ENCODE data around the gene MAP3K9. TPM values are rescaled to one million over a fixed set of nuclear protein-coding genes. Genes with fewer than 3 reads are reported as not detected.

Gene MAP3K9
- total RNA-seq, 1 donor from 2014 or later = 4.2 TPM

DNA sequence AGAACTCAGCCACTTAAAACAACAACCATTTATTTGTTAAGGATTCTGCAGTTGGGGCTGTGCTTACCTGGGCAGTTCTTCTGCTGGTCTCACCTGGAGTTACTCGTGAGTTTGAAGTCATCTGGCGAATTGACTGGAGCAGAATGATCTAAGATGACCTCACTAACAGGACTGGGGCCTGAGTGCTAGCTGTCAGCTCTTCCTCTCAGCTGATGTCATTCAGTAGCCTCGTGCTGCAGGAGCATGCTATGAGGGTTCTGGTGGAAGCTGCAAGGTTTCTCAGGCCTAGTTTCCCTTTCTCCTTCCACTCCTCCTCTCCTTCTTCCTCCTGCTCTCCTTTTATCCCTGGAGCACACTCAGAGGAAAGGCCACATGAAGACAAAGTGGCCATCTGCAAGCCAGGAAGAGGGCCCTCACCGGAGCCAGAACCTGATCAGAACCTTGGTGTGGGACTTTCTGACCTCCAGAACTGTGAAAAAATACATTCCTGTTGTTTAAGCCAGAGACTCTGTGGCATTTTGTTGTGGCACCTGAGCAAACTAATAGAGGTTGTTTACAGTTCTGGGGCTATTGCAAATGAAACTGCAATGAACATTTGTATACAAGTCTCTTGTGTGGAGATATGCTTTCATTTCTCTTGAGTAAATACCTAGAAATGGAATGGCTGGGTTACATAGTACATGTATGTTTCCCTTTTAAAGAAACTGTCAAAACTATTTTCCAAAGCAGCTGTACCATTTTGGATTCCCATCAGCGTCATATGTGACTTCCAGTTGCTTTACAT lies 21.9 kb upstream of the MAP3K9 start:
- Mint-ChIP-seq H3K4me1 (peaks cover 9% of the 10 kb centered on the region), H3K27ac (no peak overlapping the region), H3K36me3 (ENCODE audit: low read depth) (peaks cover 2% of the 10 kb centered on the region), H3K9me3 (peaks cover 10% of the 10 kb centered on the region), H3K4me3 (no peak overlapping the region), H3K27me3 (peaks cover 2% of the 10 kb centered on the region)
- no peak for DNase-seq
- intact Hi-C loops (cut with micrococcal nuclease) = no loop called here

DNA sequence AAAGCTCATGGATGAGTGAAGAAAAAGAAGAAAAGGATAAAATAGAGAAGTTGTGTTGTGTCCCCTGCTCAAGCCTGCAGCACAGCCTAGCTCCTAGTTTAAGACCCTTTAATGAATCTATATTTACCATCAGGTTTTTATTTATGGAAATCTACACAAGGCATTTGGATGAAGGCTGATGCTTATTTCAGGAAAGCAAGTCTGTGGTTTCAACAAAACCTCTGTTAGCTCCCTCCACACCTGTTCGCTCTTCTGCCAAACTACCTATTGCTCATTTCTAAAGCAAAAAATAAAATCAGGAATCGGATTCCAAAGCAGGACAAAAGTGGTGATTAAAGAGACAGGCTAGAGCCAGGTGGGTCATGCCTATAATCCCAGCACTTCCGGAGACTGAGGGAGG lies 18.9 kb upstream of the MAP3K9 start:
- Mint-ChIP-seq H3K4me1 (peaks cover 15% of the 10 kb centered on the region), H3K27ac (no peak overlapping the region)
- intact Hi-C loops (cut with micrococcal nuclease) = no loop called here

DNA sequence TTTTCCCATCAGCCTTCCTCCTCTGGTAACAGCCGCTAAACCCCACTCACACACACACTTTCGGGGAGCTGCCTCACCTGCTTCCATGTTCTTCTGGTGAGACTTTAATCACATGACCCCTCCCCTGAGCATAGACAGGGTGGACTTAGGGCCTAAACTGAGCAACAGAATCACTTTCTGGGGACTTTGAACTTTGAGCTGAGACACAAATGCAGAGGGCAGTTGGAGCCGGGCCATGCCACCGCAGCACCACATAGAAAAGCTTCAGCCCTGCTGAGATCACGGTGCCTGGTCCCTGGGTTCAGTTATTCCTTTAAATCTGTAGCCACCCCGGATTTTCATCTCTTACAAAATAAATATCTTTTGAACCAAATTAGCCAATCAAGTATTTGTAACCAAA lies 18.4 kb upstream of the MAP3K9 start:
- no peak overlapping the region for H3K4me3 Mint-ChIP-seq
- H3K9me3 Mint-ChIP-seq = no peaks in the 10 kb centered on the region
- H3K27me3 Mint-ChIP-seq = peaks cover 13% of the 10 kb centered on the region
- peaks cover 2% of the 10 kb centered on the region for H3K36me3 Mint-ChIP-seq (ENCODE audit: low read depth)
- no peak for DNase-seq
- H3K4me1 Mint-ChIP-seq = peaks cover 18% of the 10 kb centered on the region
- intact Hi-C loops (cut with micrococcal nuclease) = no loop called here
- H3K27ac Mint-ChIP-seq = no peak overlapping the region

More for the DNA sequence above, 18.9 kb upstream of the MAP3K9 start:
- H3K27me3 Mint-ChIP-seq = peaks cover 9% of the 10 kb centered on the region
- H3K9me3 Mint-ChIP-seq = no peaks in the 10 kb centered on the region
- peaks cover 2% of the 10 kb centered on the region for H3K36me3 Mint-ChIP-seq (ENCODE audit: low read depth)
- H3K4me3 Mint-ChIP-seq = no peak overlapping the region
- DNase-seq = no peak

- intact Hi-C loops (cut with micrococcal nuclease) = no loop called here
- H3K27ac Mint-ChIP-seq = no peak overlapping the region
- no peaks in the 10 kb centered on the region for H3K9me3 Mint-ChIP-seq
Observed at GRCh38 chr14:70827347-70827746, 18.0 kb upstream of the MAP3K9 start.

GRCh38 chr14:70823281-70823680 lies 14.0 kb upstream of the MAP3K9 start:
- H3K36me3 Mint-ChIP-seq (ENCODE audit: low read depth) = peaks cover 2% of the 10 kb centered on the region
- peak overlapping the region; percentile 84 for H3K27ac Mint-ChIP-seq
- H3K9me3 Mint-ChIP-seq = no peaks in the 10 kb centered on the region
- intact Hi-C loops (cut with micrococcal nuclease) = loop anchor here (2.0 kb wide), 1 partner anchor 64 kb away; no protein-coding TSS in a partner anchor
- H3K27me3 Mint-ChIP-seq = peaks cover 19% of the 10 kb centered on the region
- H3K4me1 Mint-ChIP-seq = peaks cover 20% of the 10 kb centered on the region
- H3K4me3 Mint-ChIP-seq = peak overlapping the region; percentile 89
- DNase-seq = no peak

More at GRCh38 chr14:70827347-70827746, 18.0 kb upstream of the MAP3K9 start:
- peaks cover 13% of the 10 kb centered on the region for H3K27me3 Mint-ChIP-seq
- H3K36me3 Mint-ChIP-seq (ENCODE audit: low read depth) = peaks cover 2% of the 10 kb centered on the region
- DNase-seq = no peak
- H3K4me3 Mint-ChIP-seq = no peak overlapping the region
- H3K4me1 Mint-ChIP-seq = peaks cover 20% of the 10 kb centered on the region

DNA sequence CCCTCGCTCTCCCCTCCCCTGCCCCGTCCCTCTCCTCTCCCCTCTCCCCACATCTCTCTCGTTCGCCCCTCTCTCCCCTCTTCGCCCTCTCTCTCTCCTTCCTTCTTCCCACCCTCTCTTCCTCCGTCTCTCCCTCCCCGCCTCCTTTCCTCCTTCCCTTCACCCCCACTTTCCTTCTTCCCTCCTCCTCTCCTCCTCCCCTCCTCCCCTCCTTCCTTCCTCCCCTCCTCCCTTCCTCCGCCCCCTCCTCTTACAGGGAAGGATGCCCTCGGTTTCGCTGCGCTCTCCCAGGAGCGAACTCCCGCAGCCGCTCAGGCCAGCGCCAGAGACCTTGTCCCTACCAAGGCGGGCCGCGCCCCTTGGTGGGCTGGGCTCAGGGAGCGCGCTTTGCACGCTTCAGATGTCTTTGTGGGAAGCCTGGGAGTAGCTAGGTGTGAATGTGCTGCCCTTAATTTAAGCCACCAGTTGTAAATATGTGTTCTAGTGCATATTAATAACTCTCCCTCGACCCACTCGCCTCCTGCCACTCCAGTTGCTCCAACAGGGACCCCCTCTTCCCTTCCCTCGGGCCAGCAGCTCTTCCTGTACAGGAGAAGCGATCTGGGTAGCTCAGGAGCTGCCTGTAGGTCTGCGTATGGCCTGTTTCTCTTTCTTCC lies 13.3 kb upstream of the MAP3K9 start:
- H3K4me3 Mint-ChIP-seq = peak overlapping the region; percentile 89
- H3K27ac Mint-ChIP-seq = peak overlapping the region; percentile 84
- intact Hi-C loops (cut with micrococcal nuclease) = loop anchor here (1.0 to 2.0 kb wide), 2 partner anchors 13 to 64 kb away; partner anchors contain the start of gene MAP3K9
- no peaks in the 10 kb centered on the region for H3K9me3 Mint-ChIP-seq
- peaks cover 2% of the 10 kb centered on the region for H3K36me3 Mint-ChIP-seq (ENCODE audit: low read depth)
- peaks cover 19% of the 10 kb centered on the region for H3K27me3 Mint-ChIP-seq
- DNase-seq = peak; percentile 74
- peaks cover 25% of the 10 kb centered on the region for H3K4me1 Mint-ChIP-seq

DNA sequence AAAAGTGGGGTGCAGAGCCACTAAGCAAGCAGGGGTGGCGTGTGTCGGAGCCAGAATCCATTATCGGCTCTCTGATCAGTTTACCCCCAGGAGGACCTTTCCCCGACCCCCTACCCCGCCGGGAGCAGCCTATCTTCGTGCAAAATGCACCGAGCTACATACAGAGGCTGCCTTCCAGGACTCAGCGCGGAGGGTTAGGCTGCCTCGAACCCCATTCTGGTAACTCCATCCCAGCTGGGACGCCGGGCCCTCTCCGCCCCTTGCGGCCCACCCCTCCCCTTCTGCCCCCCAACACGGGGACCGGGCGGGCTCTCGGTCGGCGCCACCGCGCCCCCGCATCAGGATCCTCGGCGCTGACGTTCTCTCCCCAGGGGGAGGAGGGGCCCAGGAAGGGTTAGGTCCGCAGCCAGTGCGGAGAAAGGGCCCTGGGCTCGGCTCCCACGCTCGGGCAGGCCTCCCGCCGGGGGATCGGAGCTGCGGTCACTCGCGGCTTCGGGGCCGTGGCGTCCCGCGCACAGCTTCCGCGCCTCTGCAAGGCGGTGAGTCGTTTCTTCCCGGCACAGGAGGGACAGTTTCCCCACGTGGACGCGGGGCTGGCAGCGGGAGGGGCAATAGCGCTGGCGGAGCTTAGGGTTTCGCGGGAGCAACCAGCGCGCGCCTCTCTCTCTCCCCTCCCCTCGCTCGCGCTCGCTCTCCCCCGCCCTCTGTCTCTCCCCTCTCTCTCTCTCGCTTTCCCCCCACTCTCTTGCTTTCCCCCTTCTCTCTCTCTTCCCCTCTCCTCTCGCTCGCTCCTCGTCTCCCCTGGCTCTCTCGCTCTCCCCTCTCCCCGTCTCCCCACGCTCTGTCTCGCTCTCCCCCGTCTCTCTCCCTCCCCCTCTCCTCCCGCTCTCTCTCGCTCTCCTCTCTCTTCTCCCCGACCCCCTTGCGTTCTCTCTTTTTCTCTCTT lies 12.5 kb upstream of the MAP3K9 start:
- DNase-seq = peak; percentile 88
- peak overlapping the region; percentile 89 for H3K4me3 Mint-ChIP-seq
- H3K9me3 Mint-ChIP-seq = no peaks in the 10 kb centered on the region
- peaks cover 2% of the 10 kb centered on the region for H3K36me3 Mint-ChIP-seq (ENCODE audit: low read depth)
- intact Hi-C loops (cut with micrococcal nuclease) = loop anchor here (1.0 to 2.0 kb wide), 3 partner anchors 13 to 85 kb away; partner anchors contain the start of genes MAP3K9 and PCNX1
- peaks cover 19% of the 10 kb centered on the region for H3K27me3 Mint-ChIP-seq
- H3K4me1 Mint-ChIP-seq = peaks cover 25% of the 10 kb centered on the region
- peak overlapping the region; percentile 81 for H3K27ac Mint-ChIP-seq

DNA sequence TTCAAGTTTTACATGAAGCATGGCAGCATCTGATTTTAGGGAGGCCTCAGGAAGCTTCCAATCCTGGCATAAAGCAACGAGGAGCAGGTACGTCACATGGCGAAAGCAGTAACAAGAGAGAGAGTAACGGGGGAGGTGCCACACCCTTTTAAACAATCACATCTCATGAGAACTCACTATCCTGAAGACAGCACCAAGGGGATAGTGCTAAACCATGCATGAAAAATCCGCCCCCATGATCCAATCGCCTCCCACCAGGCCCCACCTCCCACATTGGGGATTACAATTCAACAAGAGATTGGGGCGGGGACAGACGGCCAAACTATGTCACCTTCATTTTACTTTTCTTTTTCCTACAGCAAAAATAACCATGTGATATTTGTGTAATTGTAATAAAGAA lies 7.2 kb upstream of the MAP3K9 start:
- H3K9me3 Mint-ChIP-seq = no peaks in the 10 kb centered on the region
- H3K4me1 Mint-ChIP-seq = peaks cover 17% of the 10 kb centered on the region
- H3K27me3 Mint-ChIP-seq = peaks cover 7% of the 10 kb centered on the region
- intact Hi-C loops (cut with micrococcal nuclease) = no loop called here
- no peaks in the 10 kb centered on the region for H3K36me3 Mint-ChIP-seq (ENCODE audit: low read depth)
- no peak overlapping the region for H3K27ac Mint-ChIP-seq
- DNase-seq = no peak
- no peak overlapping the region for H3K4me3 Mint-ChIP-seq

GRCh38 chr14:70814466-70814865 lies 5.2 kb upstream of the MAP3K9 start:
- H3K4me1 Mint-ChIP-seq = peaks cover 13% of the 10 kb centered on the region
- no peaks in the 10 kb centered on the region for H3K36me3 Mint-ChIP-seq (ENCODE audit: low read depth)
- H3K4me3 Mint-ChIP-seq = no peak overlapping the region
- H3K27ac Mint-ChIP-seq = no peak overlapping the region
- DNase-seq = no peak
- intact Hi-C loops (cut with micrococcal nuclease) = no loop called here
- H3K27me3 Mint-ChIP-seq = peaks cover under 1% of the 10 kb centered on the region
- H3K9me3 Mint-ChIP-seq = no peaks in the 10 kb centered on the region

DNA sequence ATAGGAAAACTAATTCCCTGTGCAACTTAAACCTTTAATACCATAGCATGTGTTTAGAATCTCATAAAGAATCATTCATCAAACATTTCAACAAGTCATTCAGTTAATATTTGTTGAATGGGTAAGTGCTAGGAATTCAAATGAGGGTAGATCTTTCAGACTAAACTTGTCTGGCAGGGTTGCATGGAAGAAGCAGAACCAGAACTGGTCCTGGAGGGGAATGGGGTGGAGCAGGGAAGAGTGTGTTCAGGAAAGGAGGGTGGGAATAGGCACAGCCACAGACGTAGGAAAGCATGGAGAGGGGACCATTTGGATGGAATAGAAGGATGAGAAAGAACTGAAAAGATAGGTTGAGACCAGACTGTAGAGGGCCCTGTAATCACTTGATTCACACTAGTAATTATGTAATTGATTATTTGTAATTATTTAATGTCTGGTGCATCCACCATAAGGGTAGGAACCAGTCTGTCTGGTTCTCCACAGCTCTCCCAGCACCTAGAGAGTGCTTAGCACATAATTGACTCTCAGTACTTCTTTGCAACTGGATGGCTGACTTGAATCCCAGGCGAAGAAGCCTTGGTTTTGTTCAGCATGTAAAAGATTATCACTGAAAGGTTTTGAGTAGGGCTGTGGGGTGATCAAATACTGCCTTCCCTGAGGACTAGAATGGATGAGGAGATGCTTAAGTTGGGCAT lies 3.0 kb upstream of the MAP3K9 start:
- H3K27ac Mint-ChIP-seq = no peak overlapping the region
- peaks cover 7% of the 10 kb centered on the region for H3K4me1 Mint-ChIP-seq
- H3K36me3 Mint-ChIP-seq (ENCODE audit: low read depth) = no peaks in the 10 kb centered on the region
- H3K4me3 Mint-ChIP-seq = no peak overlapping the region
- intact Hi-C loops (cut with micrococcal nuclease) = no loop called here
- no peaks in the 10 kb centered on the region for H3K9me3 Mint-ChIP-seq
- H3K27me3 Mint-ChIP-seq = no peaks in the 10 kb centered on the region
- DNase-seq = no peak

DNA sequence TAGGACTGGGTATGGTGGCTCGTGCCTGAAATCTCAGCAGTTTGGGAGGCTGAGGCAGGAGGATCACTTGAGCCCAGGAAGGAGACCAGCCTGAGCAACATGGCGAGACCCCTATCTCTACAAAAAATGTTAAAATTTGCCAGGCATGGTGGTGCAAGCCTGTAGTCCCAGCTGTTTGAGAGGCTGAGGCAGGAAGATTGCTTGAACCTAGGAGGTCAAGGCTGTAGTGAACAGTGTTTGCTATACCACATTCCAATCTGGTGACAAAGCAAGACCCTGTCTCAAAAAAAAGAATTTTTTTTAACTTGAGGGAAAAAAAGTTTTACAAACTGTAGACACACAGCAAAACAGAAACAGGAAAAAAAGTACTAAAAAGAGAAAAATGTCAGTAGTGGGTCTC lies 2.3 kb upstream of the MAP3K9 start:
- intact Hi-C loops (cut with micrococcal nuclease) = no loop called here
- H3K9me3 Mint-ChIP-seq = no peaks in the 10 kb centered on the region
- no peak overlapping the region for H3K4me3 Mint-ChIP-seq

GRCh38 chr14:70811050-70811449 lies 1.7 kb upstream of the MAP3K9 start:
- Mint-ChIP-seq H3K4me1 (peaks cover 7% of the 10 kb centered on the region), H3K36me3 (ENCODE audit: low read depth) (no peaks in the 10 kb centered on the region), H3K9me3 (no peaks in the 10 kb centered on the region), H3K27ac (no peak overlapping the region), H3K4me3 (no peak overlapping the region), H3K27me3 (peaks cover 4% of the 10 kb centered on the region)
- intact Hi-C loops (cut with micrococcal nuclease) = no loop called here
- no peak for DNase-seq

More for the DNA sequence above, 2.3 kb upstream of the MAP3K9 start:
- no peak for DNase-seq
- H3K36me3 Mint-ChIP-seq (ENCODE audit: low read depth) = no peaks in the 10 kb centered on the region
- H3K27ac Mint-ChIP-seq = no peak overlapping the region
- H3K27me3 Mint-ChIP-seq = peaks cover 3% of the 10 kb centered on the region
- peaks cover 7% of the 10 kb centered on the region for H3K4me1 Mint-ChIP-seq

GRCh38 chr14:70810621-70811020 lies 1.3 kb upstream of the MAP3K9 start:
- H3K4me3 Mint-ChIP-seq = no peak overlapping the region
- no peak for DNase-seq
- no peaks in the 10 kb centered on the region for H3K36me3 Mint-ChIP-seq (ENCODE audit: low read depth)
- H3K27ac Mint-ChIP-seq = no peak overlapping the region
- H3K9me3 Mint-ChIP-seq = no peaks in the 10 kb centered on the region
- intact Hi-C loops (cut with micrococcal nuclease) = no loop called here
- peaks cover 7% of the 10 kb centered on the region for H3K4me1 Mint-ChIP-seq
- H3K27me3 Mint-ChIP-seq = peaks cover 4% of the 10 kb centered on the region

Data from activated CD4-positive, alpha-beta T cell treated with anti-CD3 and anti-CD28 coated beads, Interleukin-2, amount 10 ng/mL, durations not matched to agents 24 days and 14 days (primary cell).